GM18499 (cell line): ENCODE measurements around the gene VHLL.

Experiments used
- ATAC-seq: cut with Tn5 transposase; IDR thresholded peaks from one replicate; pipeline ENCODE4 v1.9.1; 2021; ENCODE audit warnings: moderate number of reproducible peaks; ENCODE audit not compliant: insufficient read depth, unreplicated experiment

Gene VHLL

DNA sequence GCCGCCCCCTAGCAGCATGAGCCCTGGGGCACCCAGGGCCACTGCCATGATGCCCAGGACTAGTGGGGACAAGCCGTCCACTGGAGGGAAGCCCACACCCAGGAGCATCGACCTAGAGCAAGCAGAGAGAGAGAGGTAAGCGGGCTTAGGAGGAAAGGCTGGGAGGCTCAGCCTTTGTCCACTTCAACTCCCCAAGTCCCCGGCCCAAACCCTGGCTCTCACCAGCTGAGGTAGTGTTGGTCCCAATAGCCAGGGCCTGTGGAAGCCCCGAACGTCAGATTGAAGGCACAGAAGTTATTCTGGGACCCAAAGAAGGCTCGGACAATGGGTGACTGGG is 6.0 kb downstream of the VHLL start:
- ATAC-seq: no peak

DNA sequence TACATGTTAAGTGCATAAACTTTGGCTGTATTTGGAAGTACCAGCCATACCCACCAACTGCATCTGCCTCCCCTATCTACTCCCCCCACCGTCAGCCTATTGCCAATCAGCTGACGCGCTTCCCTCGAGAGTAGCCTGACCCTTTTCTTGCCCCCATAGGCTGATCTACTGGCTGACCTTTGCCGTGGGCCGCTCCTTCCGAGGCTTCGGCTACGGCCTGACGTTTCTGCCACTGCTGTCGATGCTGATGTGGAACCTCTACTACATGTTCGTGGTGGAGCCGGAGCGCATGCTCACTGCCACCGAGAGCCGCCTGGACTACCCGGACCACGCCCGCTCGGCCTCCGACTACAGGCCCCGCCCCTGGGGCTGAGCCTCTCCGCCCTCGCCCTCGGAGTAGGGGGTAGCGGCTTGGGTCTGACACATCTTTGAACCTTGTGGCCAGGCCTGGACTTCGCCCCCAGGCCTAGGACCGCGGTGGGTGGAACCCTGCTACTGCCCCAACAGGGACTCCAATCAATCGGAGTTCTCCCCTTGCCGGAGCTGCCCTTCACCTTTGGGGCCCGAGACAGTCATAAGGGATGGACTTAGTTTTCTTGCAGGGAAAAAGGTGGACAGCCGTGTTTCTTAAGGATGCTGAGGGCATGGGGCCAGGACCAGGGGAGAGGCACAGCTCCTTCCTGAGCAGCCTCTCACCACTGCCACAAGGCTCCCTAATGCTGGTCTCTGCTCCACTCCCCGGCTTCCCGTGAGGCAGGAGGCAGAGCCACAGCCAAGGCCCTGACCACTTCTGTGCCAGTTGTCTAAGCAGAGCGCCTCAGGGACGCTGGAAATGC is 7.7 kb downstream of the VHLL start:
- no peak for ATAC-seq

DNA sequence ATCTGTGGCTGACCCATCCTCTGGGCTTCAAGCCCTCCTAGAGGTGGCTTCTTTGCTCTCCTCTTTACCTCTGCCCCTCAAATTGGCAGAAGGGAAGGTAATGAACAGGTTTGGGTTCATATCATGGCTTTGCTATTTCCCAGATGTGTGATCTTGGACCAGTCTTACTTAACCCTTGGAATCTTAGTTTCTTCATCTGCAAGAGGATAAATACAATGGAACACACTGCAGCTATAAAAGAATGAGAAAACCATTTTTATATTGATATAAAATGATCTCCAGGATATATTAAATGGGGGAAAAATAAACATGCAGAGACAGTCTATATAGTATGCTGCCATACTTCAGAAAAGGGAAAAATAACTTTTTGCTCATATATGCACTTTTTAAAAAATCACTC is 9.2 kb downstream of the VHLL start:
- no peak for ATAC-seq

DNA sequence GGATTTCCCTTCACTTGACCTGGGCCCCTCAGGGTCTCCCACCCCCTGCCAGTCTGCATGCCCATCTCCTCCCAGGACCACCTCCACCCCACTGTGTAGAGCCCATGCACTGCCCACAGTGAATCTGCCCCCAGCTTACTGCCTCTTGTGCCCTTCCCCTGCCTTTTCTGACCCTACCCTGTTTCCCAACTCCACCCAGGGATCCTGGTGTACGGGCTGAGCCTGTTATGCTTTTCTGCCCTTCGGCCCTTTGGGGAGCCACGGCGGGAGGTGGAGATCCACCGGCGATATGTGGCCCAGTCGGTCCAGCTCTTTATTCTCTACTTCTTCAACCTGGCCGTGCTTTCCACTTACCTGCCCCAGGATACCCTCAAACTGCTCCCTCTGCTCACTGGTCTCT is 13.0 kb downstream of the VHLL start:
- no peak for ATAC-seq

DNA sequence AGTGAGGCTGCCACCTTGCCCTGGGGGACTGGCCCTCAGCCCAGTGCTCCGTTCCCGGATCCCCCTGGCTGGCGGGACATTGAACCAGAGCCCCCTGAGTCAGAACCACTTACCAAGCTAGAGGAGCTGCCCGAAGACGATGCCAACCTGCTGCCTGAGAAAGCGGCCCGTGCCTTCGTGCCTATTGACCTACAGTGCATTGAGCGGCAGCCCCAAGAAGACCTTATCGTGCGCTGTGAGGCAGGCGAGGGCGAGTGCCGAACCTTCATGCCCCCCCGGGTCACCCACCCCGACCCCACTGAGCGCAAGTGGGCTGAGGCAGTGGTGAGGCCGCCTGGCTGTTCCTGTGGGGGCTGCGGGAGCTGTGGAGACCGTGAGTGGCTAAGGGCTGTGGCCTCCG is 13.7 kb downstream of the VHLL start:
- ATAC-seq: no peak

DNA sequence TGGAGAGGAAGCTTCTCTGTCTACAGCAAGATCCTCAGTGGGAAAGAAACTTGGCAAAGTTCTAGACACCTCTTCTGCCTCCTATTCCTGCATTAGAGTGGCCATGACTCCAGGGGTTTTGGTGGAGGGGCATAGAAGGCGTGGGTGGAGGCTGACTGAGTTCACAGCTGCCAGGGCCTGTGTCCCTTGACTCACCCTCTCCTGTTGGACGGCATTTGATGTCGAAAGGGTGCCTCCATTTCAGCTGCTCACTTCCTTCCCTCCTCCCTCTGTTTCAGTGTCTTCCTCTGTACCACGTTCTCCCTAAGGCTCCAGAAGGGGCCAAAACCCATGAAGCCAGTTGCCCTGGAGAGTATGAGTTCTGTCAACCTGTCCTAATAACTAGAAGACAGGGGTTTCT is 14.3 kb downstream of the VHLL start:
- no peak for ATAC-seq

DNA sequence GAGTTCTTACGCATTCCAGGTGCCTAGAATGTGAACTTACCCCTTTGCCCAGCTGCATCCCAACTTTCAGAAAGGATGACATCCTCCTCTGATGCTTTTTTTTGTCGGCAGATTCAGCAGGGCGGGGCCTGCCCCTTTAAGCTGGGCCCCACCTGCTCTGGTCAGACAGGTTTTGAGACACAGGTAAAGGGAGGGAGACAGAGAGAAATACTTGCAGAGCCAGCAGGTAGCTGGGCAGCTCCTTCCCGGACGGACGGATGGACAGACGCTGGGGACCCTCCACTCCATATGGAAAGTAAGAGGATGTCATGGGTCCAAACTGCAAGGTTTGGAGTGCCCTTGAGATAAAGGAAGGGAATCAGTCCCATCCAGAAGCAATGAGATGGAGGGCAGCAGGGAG is 15.0 kb downstream of the VHLL start, which contains the start of gene TMEM79:
Gene TMEM79 (plus strand): TSS at position 214 of the 400 bp plus-strand sequence. CDS start 902 bp downstream, outside the sequence.
- ATAC-seq: no peak

DNA sequence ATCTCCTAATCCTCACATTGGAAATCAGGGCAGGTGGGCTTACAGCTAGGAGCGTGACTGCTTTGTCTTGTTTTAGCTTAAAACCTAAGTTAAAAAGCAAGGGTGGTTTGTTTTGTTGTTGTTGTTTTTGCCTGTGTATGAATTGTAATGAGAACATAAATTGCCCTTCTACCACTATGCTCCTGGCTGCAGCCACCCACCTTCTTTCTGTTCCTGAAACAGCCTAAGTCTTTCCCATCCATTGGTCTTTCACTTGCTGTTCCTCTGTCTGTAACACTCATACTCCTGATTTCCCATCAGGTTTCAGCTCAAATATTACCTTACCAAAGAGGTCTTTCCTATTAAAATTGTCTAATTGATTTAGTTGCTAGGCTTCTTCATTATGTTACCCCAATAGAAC is 15.6 kb downstream of the VHLL start:
- ATAC-seq: no peak

DNA sequence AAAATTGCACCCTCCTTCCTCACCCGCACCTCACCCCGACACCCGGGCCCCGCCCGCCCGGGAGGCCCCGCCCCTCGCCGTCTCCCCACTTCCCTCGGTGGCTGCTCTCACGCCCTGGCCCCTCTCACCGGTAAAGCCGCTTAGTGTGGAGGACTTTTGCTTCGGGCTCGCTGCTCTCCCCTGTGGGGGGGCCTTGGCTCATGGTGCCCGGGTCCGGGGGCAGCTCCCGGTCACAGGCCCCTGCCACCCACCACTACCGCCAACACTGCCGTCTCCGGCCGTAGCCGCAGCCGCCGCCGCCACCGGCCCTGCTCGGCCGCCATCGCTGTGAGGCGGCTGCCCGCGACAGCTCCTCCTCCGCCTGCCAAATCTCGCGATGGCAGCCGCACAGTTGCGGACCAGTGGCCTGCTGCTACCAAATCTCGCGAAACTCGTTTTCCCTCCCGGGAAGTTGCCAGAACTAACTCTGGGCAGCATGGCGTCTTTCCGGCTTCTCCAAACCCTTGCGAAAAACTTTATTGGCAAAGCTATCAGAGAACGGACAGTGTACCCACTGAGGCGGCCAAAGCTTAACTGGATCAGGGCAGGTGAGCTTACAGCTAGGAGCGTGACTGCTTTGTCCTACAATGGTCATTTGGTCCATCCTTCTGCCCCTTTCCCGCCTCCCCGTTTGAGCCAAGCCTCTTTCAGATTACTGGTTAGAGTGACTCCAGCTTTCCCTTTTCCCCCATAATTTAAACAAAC is 16.5 kb downstream of the VHLL start, which contains the start of gene SMG5:
Gene SMG5 (minus strand): TSS at position 347 of the 744 bp plus-strand sequence. CDS start 145 bp downstream, at position 202.
- peak; percentile 43 for ATAC-seq

DNA sequence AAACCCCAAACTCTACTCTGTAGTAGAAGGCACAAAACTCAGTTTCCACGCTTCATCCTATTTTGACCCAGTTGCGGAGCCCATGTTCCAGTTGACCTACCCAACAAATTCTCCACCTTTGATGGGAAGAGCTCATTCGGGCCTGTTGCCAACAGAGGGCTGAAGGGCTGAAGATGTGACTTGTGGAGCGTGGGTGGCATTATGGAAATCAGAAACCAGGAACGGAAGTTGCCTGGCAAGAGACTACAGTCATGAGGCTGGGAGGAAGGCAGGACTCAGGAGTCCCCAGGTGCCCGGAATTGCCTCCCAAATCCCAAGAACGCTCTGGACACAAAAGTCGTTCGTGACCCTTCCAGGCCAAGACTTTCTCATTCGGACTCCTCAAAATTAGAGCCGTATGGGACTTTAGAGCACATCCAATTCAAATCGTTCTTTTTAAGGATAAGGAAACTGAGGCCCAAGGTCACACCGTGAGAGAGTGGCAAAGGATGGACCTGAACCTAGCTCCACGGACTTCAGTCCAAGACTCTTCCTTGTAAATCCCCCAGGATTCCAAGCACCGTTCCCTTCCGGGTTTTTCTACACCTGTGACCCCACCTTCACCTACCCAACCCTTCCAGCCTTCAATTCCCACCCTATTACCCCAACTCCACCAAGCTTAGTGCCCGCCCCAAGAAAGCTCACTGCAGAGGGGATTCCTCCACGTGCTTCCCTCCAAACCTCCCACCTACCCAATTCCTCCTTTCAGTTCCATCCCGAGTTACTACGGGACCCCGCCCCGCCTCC is 17.2 kb downstream of the VHLL start:
- ATAC-seq: no peak

DNA sequence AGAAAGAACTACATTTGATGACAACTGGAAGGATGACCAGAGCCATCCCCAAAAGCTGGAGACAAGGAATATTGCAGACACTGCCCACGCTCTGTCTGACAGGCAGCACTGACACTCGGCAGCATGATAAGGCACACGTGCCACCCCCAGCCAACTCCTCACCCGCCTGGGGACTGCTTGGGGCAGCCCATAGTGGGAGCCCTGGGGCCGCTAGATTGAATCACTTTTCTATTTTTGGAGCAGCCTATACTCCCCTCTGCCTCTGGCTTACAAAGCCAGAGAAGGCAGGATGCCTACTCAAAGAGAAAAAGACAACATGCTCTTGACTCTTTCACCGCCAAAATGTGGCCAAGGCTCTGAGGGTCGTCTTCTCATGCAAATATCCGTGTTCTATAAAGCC is 17.8 kb downstream of the VHLL start:
- no peak for ATAC-seq

DNA sequence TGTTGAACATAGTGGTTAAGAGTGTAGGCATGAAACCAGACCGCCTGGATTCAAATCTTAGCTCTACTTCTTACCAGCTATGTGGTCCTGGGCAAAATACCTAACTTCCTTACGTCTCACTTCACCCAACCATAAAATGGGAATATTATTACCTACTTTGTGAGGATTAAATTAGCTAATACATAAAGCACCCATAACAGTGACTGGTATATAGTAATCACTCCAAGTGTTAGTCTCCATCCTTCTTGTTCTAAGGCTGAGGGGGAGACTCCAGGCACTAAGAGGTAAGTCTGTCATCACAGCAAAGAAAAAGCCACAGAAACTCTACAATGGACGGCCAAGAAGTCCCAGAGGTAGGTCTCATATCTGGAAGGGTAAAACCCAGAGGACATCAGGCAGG is 19.3 kb downstream of the VHLL start:
- no peak for ATAC-seq

DNA sequence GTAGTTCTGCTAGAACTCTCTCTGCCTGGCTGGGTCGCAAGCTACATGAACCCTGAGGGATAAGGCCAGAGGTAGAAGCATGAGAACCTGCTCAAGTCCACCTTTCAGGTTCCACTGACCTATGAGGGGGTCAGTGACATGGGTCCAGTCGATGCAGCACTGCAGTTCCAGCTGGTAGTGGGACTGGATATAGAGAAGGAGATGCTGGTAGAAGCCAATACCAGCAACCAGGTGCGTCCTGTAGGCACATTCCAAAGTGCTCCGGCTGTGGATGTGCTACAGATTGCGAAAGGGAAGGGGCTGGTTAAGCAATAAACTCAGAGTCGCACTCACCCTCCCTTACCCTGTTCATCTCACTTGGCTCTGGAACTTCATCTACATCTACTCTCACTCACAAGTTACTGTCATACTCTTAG is 22.1 kb downstream of the VHLL start:
- ATAC-seq: no peak

DNA sequence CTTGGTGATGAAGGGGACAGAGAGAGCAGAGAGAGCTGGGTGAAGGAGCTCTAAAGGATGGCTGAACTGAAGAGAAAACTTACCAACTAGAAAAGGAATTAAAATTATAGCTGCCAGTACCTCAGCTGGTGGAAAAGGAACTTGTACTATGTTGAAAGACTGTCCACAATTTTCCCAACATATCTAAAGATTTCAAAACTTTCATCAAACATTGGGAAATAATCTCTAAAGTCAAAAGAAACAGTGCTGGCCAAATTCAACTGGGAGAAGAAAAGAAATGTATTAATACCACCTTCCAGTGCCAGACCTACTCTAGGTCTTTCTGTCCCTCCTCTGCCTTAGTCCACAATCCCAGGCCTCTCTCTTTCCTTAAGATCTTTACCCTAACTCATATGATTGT is 22.6 kb downstream of the VHLL start:
- no peak for ATAC-seq

DNA sequence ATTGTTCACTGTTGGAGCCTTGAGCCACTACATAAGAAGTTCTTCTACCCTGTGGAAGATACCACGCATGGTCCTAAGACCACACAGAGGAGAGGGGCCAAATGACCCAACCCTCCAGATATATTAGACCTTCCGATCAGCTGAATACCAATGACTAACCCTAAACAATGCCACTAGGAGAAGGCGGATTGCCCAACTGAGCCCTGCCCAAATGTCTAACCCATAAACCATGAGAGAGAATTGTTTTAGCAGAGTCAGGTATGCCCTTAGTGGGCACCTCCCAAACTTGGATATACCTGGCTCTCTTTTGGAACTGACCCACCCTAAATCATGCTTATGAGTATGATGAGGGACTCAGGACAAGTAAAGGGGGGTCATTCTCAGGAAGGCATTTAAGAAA is 28.8 kb downstream of the VHLL start:
- no peak for ATAC-seq

DNA sequence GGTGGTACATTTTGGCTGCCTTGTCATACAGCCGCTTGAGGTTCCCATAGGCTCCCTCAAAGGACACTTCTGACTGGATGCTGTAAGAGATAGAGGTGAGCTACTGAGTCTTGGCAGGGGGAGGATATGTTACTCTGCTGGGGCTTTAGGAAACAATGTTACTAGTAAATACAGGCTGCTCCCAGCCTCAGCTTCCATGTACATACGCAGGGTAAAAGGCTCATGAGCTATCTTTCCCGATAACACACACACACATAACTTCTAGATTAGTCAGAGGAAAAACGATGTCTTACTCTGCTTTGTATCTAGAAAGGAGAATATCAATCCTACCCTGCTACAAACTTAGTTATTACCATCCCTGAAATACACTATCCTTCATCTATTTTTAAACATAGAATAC is 30.8 kb downstream of the VHLL start:
- ATAC-seq: no peak

DNA sequence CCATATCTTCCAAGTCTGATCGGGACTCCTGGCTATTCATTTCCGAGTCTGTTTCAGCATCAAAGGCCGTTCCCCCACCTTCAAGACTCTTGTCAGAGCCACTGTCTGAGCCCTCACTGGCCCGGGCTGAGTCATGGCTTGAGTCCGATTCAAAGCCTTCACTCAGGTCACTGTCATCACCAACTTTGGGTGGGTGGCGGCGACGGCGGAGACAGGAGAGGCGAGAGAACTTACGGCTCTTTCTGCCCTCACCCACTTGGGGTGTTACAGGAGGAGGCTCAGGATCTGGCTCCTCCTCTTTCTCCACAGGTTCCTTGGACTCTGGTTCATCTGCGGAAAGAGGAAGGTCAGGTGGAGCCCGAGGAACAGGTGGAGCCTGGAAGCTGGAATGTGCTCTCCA is 33.1 kb downstream of the VHLL start:
- ATAC-seq: no peak

DNA sequence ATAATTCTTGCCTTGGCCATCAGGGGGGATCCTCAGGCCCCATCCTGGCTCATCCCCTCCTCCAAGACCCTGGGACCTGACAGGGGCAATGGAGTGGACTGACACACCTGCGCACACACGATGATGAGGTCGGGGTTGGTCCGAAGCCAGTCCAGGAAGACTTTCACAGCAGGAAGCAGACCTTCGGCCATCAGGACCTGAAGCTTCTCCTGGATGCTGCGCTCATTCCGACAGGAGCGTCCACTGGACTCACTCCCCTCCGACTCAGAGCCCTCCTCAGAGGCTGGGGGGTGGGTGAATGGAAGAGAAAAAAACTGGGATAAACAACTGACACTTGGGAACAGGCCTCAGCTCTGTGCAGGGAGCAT is 35.8 kb downstream of the VHLL start:
- ATAC-seq: no peak

DNA sequence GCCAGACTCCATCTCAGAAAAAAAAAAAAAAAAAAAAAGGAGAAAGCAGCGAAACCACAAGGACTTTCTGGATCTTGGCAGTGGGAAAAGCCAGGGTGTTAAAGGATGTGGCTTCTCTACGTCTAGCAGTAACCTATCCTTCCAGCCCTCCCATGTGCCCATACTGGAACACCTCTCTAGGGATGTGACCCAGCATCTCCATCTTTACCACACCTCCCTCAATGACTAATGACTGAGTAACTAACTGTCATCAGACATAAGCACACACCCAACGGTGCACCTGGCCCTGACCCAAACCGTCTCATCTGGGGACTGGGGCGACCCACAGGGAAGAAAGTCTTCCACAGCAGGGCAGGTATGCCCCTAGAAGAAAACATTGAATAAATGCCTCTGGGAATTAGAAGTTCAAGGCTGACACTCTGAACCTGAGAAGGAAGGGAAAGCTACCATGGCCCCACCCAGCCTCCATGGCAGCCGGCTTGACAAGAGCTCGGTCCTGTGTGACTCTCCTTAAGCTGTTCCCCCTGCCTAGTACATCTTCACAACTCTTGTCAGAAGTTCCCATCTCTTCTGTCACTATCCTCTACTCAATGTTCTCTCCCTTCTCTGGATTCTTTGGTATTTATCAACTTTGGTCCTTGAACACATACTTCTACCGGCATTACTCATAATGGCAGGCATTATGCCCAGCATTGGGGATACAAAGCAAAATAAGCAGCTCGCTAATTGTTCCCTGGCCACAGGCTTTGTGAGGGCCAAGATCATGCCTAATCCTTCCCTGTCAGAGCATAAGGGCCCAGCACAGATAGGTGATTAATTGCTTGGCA is 36.4 kb downstream of the VHLL start:
- no peak for ATAC-seq

DNA sequence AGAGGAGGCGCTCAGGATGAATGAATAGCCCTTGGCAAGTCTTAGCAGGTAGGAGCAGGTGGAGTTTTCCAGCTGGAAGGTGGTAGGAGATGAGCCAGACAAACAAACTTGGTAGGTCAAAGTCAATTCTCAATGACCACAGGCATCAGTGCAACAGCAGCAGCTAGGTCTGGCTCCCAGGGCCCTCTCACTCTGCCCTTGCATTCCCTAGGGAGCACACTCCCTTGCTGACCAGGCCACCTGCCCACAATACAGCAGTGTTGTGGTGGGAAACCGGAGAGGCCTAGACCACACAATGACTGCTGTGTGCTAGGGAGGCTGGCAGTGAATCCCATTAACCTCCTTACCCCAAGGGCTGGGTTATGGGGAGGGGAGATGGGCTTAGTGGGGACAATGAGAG is 38.2 kb downstream of the VHLL start:
- ATAC-seq: no peak
